LNCaP clone FGC (cell line): ENCODE measurements around the gene AHDC1.

ENCODE experiments used
- DNase-seq: peaks from one replicate; pipeline ENCODE4 v3.0.0-alpha.2; 2011; ENCODE audit warnings: low read depth
- H3K4me3 ChIP-seq: 2 replicates; pipeline ENCODE4 v1.5.1; 2011; ENCODE audit warnings: mild to moderate bottlenecking, low read depth, low read length, control low read depth
- TF ChIP-seq, protein P1 (sequence below): IDR thresholded peaks from 2 replicates; pipeline ENCODE4 v1.5.1; 2012; ENCODE audit warnings: mild to moderate bottlenecking; ENCODE audit not compliant: control insufficient read depth, insufficient read depth; ENCODE audit errors: extremely low read depth

The AHDC1 gene

DNA sequence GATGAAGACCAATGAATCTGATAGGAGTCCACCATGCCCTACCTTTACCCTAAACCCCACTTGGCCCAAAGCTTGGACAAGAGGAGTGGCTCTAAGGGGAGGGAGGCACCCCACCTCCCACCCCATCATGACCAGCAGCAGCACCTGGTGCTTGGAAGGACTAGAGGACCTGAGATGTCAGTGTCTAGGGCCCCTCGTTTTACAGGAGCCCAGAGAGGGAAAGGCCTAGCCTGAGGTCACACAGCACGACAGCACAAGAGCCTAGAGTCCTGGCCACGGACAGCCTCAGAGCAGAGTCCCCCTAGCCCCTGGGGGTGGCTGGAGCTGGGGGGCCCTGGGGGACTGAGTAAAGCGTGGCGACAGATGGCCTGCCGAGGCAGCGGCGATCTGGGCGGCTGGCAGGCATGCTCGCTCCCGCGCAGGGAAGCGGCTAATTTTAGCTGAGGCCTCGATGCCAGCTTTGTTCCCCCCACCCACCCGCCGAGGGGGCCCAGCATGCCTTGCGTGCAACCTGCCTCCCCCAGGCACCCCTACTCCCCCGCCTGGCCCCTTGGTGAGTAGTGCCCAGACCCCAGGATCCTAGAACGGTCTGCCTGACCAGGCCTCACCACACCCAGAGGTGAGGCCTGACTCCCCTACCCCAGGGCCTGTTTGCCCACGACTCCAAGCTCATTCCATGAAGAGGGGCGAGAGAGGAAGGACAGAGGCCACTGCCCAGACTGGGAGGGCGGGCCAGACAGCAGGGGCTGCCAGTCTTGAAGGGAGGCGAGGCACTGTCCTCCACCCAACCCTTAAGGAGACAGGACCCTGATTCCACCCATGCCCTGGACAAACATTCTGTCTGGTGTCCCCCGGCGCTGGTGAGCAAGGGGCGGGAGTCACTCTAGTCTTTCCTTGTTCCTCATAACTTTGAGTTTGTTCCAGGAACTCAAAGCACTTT, 39.0 kb downstream of the AHDC1 start:
- H3K4me3 ChIP-seq, result no peak overlapping the region
- no peak for DNase-seq
- TF ChIP-seq, protein P1, sequence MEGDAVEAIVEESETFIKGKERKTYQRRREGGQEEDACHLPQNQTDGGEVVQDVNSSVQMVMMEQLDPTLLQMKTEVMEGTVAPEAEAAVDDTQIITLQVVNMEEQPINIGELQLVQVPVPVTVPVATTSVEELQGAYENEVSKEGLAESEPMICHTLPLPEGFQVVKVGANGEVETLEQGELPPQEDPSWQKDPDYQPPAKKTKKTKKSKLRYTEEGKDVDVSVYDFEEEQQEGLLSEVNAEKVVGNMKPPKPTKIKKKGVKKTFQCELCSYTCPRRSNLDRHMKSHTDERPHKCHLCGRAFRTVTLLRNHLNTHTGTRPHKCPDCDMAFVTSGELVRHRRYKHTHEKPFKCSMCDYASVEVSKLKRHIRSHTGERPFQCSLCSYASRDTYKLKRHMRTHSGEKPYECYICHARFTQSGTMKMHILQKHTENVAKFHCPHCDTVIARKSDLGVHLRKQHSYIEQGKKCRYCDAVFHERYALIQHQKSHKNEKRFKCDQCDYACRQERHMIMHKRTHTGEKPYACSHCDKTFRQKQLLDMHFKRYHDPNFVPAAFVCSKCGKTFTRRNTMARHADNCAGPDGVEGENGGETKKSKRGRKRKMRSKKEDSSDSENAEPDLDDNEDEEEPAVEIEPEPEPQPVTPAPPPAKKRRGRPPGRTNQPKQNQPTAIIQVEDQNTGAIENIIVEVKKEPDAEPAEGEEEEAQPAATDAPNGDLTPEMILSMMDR, result no peak

DNA sequence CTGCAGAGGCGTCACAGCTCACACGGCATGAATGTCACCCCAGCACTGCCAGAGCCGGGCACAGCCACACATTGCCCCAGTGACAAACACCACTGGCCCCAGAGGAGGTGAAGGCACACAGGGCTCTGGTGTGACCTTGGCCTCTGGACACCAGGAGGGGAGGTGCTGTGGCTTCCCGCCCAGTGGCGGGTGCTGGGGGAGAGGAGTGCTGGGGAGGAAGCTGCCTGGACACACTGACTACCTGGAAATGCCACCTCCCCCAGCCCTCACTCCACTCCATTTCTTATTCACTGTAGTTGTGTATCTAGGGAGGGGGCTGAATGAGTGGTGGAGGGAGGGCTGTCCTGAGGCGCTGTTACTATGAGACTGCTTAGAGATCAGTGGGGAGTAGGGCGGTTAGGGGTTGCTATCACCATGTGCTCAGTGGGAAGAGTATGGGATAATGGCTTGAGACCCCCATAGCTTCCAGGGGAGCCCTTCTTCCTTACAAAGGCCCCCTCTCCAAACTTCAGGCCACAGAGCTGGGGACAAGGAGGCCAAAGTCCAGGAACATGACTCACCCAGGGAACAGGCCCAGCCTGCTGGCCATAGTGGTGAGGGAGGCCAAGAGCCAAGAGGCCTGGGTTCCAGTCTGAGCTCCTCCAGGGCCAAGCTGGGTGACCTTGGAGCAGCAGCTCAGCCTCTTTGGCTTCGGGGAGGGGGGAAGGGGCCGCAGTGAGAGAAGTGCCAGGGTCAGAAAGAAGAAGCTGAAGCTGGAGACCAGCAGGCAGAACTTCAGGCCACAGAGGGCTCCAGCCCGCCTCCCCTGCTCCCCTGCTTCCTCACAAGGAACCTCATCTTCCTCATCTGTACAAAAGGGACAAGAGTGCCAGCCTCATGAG, 40.1 kb downstream of the AHDC1 start:
- DNase-seq, result no peak
- TF ChIP-seq, protein P1, result no peak
- H3K4me3 ChIP-seq, result no peak overlapping the region

- no peak for DNase-seq
- TF ChIP-seq, protein P1, result no peak
- no peak overlapping the region for H3K4me3 ChIP-seq
Observed at GRCh38 chr1:27563341-27563590, 40.7 kb downstream of the AHDC1 start.

- no peak for DNase-seq
- TF ChIP-seq, protein P1, result no peak
- no peak overlapping the region for H3K4me3 ChIP-seq
Observed at GRCh38 chr1:27562534-27563340, 41.2 kb downstream of the AHDC1 start.

- TF ChIP-seq, protein P1, result no peak
Observed at GRCh38 chr1:27562021-27562420, 41.9 kb downstream of the AHDC1 start.

DNA sequence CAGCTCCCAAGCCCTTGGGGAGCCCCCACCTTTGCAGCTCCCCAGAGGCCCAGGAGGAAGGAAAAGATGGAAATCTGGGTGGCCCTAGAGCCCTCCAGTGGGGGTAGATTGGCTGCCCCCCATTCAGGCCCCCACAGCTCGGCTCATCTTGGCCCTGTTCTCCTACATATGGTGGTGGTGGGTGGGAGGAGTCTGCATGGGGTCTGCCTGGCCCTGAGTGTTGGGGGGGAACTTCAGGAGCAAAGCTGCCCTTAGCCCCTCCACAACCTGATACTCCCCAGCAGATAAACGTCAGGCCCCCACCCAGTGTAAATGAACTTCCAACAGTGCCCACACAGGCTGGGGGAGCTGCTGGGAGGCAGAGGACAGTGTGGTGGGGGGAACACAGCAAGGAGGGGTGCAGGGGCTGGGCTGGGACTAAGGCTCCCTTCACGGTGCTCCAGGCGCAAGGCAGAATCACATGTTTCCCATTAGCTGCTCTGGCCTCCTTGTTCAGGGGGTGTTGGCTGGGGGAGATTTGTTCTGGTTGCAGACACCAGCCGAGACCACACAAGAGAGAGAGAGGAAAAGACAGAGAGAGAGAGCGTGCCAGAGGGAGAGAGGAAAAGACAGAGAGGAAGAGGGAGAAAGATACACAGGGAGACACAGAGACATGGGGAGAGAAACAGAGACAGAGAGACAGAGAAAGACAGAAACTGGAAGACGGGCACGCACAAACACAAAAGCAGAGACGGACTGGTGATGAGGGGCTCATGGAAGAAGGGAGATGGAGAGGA, 42.6 kb downstream of the AHDC1 start:
- H3K4me3 ChIP-seq, result no peak overlapping the region
- TF ChIP-seq, protein P1, result no peak
- DNase-seq, result no peak

More at GRCh38 chr1:27562021-27562420, 41.9 kb downstream of the AHDC1 start:
- DNase-seq, result no peak
- H3K4me3 ChIP-seq, result no peak overlapping the region
